Thyroid gland (tissue), 4 donors: ENCODE measurements around the gene OCLN.

Experiments
- POLR2A ChIP-seq, 2 donors: fragments of 450-650 bp; IDR thresholded peaks; one replicate each; pipeline ENCODE4 v1.6.1; 2017; ENCODE audit warnings: antibody characterized with exemption in 2 of 2, mild to moderate bottlenecking in 2 of 2, moderate library complexity in 1 of 2
- TF ChIP-seq, protein P1 (sequence below), 6 experiments: fragments of 200-600 bp in 3 of 6; fragments of 450-650 bp in 3 of 6; sonication (generic) in 3 of 6; IDR thresholded peaks; one replicate each; pipeline ENCODE4 v1.5.1; 2016 to 2019; ENCODE audit warnings: antibody characterized with exemption in 6 of 6, mild to moderate bottlenecking in 2 of 6, inconsistent platforms in 1 of 6, moderate library complexity in 1 of 6

- TF ChIP-seq, protein P1, sequence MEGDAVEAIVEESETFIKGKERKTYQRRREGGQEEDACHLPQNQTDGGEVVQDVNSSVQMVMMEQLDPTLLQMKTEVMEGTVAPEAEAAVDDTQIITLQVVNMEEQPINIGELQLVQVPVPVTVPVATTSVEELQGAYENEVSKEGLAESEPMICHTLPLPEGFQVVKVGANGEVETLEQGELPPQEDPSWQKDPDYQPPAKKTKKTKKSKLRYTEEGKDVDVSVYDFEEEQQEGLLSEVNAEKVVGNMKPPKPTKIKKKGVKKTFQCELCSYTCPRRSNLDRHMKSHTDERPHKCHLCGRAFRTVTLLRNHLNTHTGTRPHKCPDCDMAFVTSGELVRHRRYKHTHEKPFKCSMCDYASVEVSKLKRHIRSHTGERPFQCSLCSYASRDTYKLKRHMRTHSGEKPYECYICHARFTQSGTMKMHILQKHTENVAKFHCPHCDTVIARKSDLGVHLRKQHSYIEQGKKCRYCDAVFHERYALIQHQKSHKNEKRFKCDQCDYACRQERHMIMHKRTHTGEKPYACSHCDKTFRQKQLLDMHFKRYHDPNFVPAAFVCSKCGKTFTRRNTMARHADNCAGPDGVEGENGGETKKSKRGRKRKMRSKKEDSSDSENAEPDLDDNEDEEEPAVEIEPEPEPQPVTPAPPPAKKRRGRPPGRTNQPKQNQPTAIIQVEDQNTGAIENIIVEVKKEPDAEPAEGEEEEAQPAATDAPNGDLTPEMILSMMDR (IDR thresholded peaks at IDR 0.05) = no peak
- no peak for TF ChIP-seq POLR2A (IDR thresholded peaks at IDR 0.05)
Measured at GRCh38 chr5:69527128-69527770, 34.7 kb downstream of the OCLN start.
